Right lobe of liver (tissue), 4 donors: Measurements from ENCODE around the gene CDH18.

Experiments used
- CTCF ChIP-seq, 4 donors: fragments of 200-600 bp in 3 of 4; fragments of 450-650 bp in 1 of 4; IDR thresholded peaks; one replicate each; pipeline versions ENCODE4 v1.5.1 to v1.8.0; 2016 to 2022; ENCODE audit warnings: antibody characterized with exemption in 4 of 4, mild to moderate bottlenecking in 2 of 4
- POLR2A ChIP-seq: fragments of 450-650 bp; IDR thresholded peaks from one replicate; pipeline ENCODE4 v1.6.1; 2017; ENCODE audit warnings: antibody characterized with exemption, mild to moderate bottlenecking
- donor health status: DM: no; HTN: no; CAD: no.
- donor health status: DM: no; HTN: no; CAD: no.
- donor health status: DM: no; HTN: yes; CAD: no.

DNA sequence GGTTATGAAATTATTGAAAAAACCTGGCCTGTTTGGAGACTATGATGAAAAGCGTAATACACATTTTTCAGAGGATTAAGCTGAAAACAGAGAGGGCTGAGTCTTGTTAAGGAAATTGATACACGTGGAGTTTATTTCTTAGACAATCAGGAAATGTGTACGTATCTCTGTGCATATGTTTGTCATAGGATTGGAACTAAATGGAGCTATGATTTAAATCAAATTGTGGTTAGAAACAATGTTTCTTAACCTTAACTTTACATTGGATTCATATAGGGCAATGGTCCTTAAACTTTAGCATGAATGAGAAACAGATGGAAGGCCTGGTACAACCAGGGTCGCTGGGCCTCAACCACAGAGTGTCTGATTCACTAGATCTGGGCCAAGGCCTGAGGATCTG, 451.6 kb downstream of the CDH18 start:
- TF ChIP-seq POLR2A (no peak), CTCF (IDR thresholded peaks at IDR 0.05) (no peak)
